ENCODE results near the gene ERVMER34-1. TPM values are rescaled to one million over a fixed set of nuclear protein-coding genes. Genes with fewer than 3 reads are reported as not detected.
A peak's percentile ranks its signal among the peaks of the same experiment; 100 is the strongest.

Gene ERVMER34-1
- total and polyA plus RNA-seq, 2 donors from 2014 or later, result 1.8 to 4.2 TPM

DNA sequence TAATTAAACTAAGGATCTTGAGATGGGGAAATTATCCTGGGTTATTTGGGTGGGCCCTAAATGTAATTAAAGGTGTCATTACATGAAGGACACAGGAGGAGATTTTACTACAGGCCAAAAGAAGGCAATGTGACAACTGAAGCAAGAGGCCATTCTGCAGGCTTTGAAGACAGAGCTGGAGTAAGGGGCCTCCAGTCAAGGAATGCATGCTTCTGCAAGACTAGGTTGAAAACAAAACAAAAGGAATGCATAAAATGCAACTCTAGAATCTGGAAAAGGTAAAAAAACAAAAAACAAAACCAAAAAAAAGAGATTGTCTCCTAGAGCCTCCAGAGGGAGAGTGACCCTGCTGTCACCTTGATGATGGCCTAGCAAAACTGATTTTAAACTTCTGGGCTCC lies 21.6 kb downstream of the ERVMER34-1 start:
- no peak for TF ChIP-seq CTCF (IDR thresholded peaks at IDR 0.05; ENCODE audit: borderline replicate concordance, extremely low read depth, insufficient read depth)
- Histone ChIP-seq H3K27me3 (ENCODE audit: control insufficient read depth, insufficient read depth, low read length) (no peaks in the 10 kb centered on the region), H3K9ac (ENCODE audit: low read length in 3 of 3) (no peak overlapping the region), H3K36me3 (ENCODE audit: control insufficient read depth in 2 of 3, insufficient read depth in 3 of 3, low read length in 3 of 3) (no peaks in the 10 kb centered on the region), H3K4me1 (ENCODE audit: control insufficient read depth in 2 of 3, insufficient read depth in 2 of 3, low read depth in 1 of 3, low read length in 3 of 3) (no peaks in the 10 kb centered on the region), H3K9me3 (ENCODE audit: control insufficient read depth in 2 of 3, insufficient read depth in 1 of 3, low read length in 3 of 3) (no peaks in the 10 kb centered on the region), H3K27ac (ENCODE audit: low read depth in 2 of 2, low read length in 2 of 2) (no peak overlapping the region), H3K4me3 (ENCODE audit: low read length in 3 of 3) (no peak overlapping the region)
- no peak for FAIRE-seq
- intact Hi-C loops (cut with DNase I), result no loop called here
- no peak for DNase-seq

DNA sequence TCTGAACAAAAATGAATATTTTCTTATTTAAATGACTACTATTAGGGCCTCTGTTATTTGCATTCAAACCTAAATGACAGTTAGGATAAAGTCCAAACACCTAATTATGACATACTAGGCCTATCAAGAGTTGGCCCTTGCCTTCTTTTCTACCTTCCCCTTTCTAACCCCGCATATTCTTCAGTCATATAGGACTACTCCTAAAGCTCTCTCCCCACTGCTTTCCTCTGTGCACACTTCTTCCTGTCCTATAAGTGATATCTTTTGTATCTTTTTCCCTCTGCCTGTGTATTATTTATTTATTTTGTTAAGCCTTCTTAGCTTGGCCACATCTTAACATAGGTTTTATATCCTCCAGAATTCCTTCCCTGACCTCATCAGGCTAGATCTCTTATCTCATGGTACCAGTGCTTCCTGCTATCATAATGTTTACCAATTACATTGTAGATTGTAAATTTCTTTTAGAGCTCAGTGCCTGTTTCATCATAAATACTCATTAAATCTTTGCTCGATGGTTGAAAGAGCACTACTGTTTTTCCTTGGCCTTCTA lies 22.5 kb downstream of the ERVMER34-1 start:
- Histone ChIP-seq H3K9ac (ENCODE audit: low read length in 3 of 3) (no peak overlapping the region), H3K4me1 (ENCODE audit: control insufficient read depth in 2 of 3, insufficient read depth in 2 of 3, low read depth in 1 of 3, low read length in 3 of 3) (no peaks in the 10 kb centered on the region), H3K9me3 (ENCODE audit: control insufficient read depth in 2 of 3, insufficient read depth in 1 of 3, low read length in 3 of 3) (no peaks in the 10 kb centered on the region), H3K36me3 (ENCODE audit: control insufficient read depth in 2 of 3, insufficient read depth in 3 of 3, low read length in 3 of 3) (no peaks in the 10 kb centered on the region), H3K27me3 (ENCODE audit: control insufficient read depth, insufficient read depth, low read length) (no peaks in the 10 kb centered on the region), H3K4me3 (ENCODE audit: low read length in 3 of 3) (no peak overlapping the region), H3K27ac (ENCODE audit: low read depth in 2 of 2, low read length in 2 of 2) (no peak overlapping the region)
- TF ChIP-seq CTCF (IDR thresholded peaks at IDR 0.05; ENCODE audit: borderline replicate concordance, extremely low read depth, insufficient read depth), result no peak
- intact Hi-C loops (cut with DNase I), result no loop called here
- FAIRE-seq (no peak), DNase-seq (peak in 1 of 5 donors; percentile 16)

DNA sequence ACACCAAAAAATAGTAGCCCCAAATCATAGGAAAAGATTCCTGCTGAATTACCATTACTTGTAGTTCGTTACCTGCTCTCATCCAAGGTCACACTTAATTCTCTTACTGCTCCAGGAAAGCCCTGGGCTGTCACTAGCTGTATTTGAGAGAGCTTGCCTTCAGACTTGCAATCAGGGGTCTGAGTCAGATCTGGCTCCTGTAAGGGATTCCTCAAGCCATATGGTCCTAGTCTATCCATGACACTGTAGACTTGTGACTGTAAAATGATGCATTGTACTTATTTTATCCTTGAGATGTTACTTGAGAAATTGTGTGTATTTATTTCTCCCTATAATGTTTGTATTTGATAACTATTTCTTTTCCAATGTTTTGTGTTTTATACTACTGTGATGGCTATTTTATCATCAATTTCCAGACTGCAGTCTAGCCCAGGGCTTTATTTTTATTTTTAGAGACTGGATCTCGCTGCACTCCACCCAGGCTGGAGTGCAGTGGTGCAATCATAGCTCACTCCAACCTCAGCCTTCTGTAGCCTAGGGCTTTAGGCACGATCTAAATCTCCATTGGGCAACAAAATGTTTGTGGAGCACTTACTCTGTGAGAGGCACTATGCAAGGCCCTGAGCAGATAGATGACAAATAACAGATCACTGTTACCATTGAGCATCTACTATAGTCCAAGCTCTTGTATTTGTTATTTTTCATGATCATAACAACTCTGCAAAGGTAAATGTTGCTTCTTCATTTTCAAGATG lies 24.2 kb downstream of the ERVMER34-1 start:
- no peak for TF ChIP-seq CTCF (IDR thresholded peaks at IDR 0.05; ENCODE audit: borderline replicate concordance, extremely low read depth, insufficient read depth)
- no peak for DNase-seq
- FAIRE-seq, result no peak
- peaks cover 0 to 3% (median 0%) of the 10 kb centered on the region in 3 donors for H3K4me1 ChIP-seq (ENCODE audit: control insufficient read depth in 2 of 3, insufficient read depth in 2 of 3, low read depth in 1 of 3, low read length in 3 of 3)
- no peaks in the 10 kb centered on the region for H3K36me3 ChIP-seq (ENCODE audit: control insufficient read depth in 2 of 3, insufficient read depth in 3 of 3, low read length in 3 of 3)
- no peak overlapping the region for H3K9ac ChIP-seq (ENCODE audit: low read length in 3 of 3)
- intact Hi-C loops (cut with DNase I), result no loop called here
- H3K4me3 ChIP-seq (ENCODE audit: low read length in 3 of 3), result no peak overlapping the region
- H3K9me3 ChIP-seq (ENCODE audit: control insufficient read depth in 2 of 3, insufficient read depth in 1 of 3, low read length in 3 of 3), result no peaks in the 10 kb centered on the region
- no peak overlapping the region for H3K27ac ChIP-seq (ENCODE audit: low read depth in 2 of 2, low read length in 2 of 2)
- H3K27me3 ChIP-seq (ENCODE audit: control insufficient read depth, insufficient read depth, low read length), result no peaks in the 10 kb centered on the region
